Keratinocyte (primary cell): Measurements from ENCODE around the gene PLA2G2C.

ENCODE experiments used
- CTCF ChIP-seq, 3 experiments: IDR thresholded peaks in 1 of 3; conservative IDR thresholded peaks in 1 of 3; optimal IDR thresholded peaks in 1 of 3; 2 replicates in 2 of 3; 3 replicates in 1 of 3; pipeline versions ENCODE3 to v1.5.1; 2011; ENCODE audit warnings: low read length in 3 of 3, mild to moderate bottlenecking in 3 of 3, moderate library complexity in 2 of 3, control low read depth in 1 of 3, inconsistent platforms in 1 of 3; ENCODE audit not compliant: insufficient read depth in 2 of 3; ENCODE audit errors: extremely low read depth in 1 of 3
- EZH2 ChIP-seq: IDR thresholded peaks from one replicate; pipeline ENCODE4 v1.6.1; 2012; ENCODE audit warnings: inconsistent platforms, mild to moderate bottlenecking, low read length, moderate library complexity

GRCh38 chr1:20168564-20169491 is 17.5 kb downstream of the PLA2G2C start:
- TF ChIP-seq CTCF (optimal IDR thresholded peaks at IDR 0.05 in 1 of 3, IDR thresholded peaks at IDR 0.05 in 1 of 3, conservative IDR thresholded peaks at IDR 0.05 in 1 of 3; ENCODE audit: extremely low read depth in 1 of 3, insufficient read depth in 2 of 3, low read length in 3 of 3) (no peak), EZH2 (no peak)
